PC-9 (cell line): ENCODE measurements around the gene DNAH11. TPM values are rescaled to one million over a fixed set of nuclear protein-coding genes. Genes with fewer than 3 reads are reported as not detected.

ENCODE experiments used
- BruUV-seq: library from RNA; stranded (reverse); fragments of 400-500 nt; replicated peaks from 2 replicates; lab custom pipeline; 2021; lab: Mats Ljungman, UMichigan
- CTCF ChIA-PET: fragments of 300-600 bp; sonication (Branson Sonifier 250); formaldehyde crosslinking; loops from one replicate; lab custom pipeline; 2022; ENCODE audit warnings: antibody characterized with exemption; lab: Charles Lee
- POLR2A ChIA-PET: fragments of 300-600 bp; sonication (Branson Sonifier 250); formaldehyde crosslinking; loops from one replicate; lab custom pipeline; 2022; ENCODE audit warnings: antibody characterized with exemption; ENCODE audit not compliant: unreplicated experiment; lab: Charles Lee
- DNase-seq, 2 experiments: peaks; one replicate each; pipeline versions ENCODE4 v3.0.0 to v3.0.0-alpha.2; 2015 to 2022; ENCODE audit warnings: mixed read lengths in 1 of 2
- H2AFZ ChIP-seq: fragments of 200-600 bp; sonication (generic); 2 replicates; pipeline ENCODE4 v1.8.1; 2017; ENCODE audit warnings: antibody characterized with exemption
- H3F3A ChIP-seq: fragments of 200-600 bp; sonication (generic); 2 replicates; pipeline ENCODE4 v1.8.1; 2017; ENCODE audit warnings: antibody characterized with exemption, mild to moderate bottlenecking, low read depth; ENCODE audit not compliant: insufficient read depth
- H3K27ac ChIP-seq: fragments of 200-600 bp; sonication (generic); 2 replicates; pipeline ENCODE4 v1.6.1; 2016; ENCODE audit warnings: mixed run types
- H3K27me3 ChIP-seq: fragments of 200-600 bp; sonication (generic); 2 replicates; pipeline ENCODE4 v1.6.1; 2016; ENCODE audit warnings: low read depth, mixed run types; ENCODE audit not compliant: insufficient read depth
- H3K36me3 ChIP-seq: fragments of 200-600 bp; sonication (generic); 2 replicates; pipeline ENCODE4 v1.6.1; 2016; ENCODE audit warnings: low read depth, mixed run types
- H3K4me1 ChIP-seq: fragments of 200-600 bp; sonication (generic); replicated peaks from 2 replicates; pipeline ENCODE4 v1.6.1; 2016; ENCODE audit warnings: mixed run types; ENCODE audit not compliant: insufficient read depth
- H3K4me2 ChIP-seq: fragments of 200-600 bp; sonication (generic); 2 replicates; pipeline ENCODE4 v1.6.1; 2017; ENCODE audit warnings: mixed run types
- H3K4me3 ChIP-seq: fragments of 200-600 bp; sonication (generic); 2 replicates; pipeline ENCODE4 v1.6.1; 2016; ENCODE audit warnings: mixed run types
- H3K79me2 ChIP-seq: fragments of 200-600 bp; sonication (generic); 2 replicates; pipeline ENCODE4 v1.6.1; 2017; ENCODE audit warnings: low read depth, mixed run types
- H3K9me2 ChIP-seq: fragments of 200-600 bp; sonication (generic); 2 replicates; pipeline ENCODE4 v1.8.1; 2017; ENCODE audit warnings: mild to moderate bottlenecking; ENCODE audit not compliant: insufficient read depth
- H3K9me3 ChIP-seq: fragments of 200-600 bp; sonication (generic); 2 replicates; pipeline ENCODE4 v1.8.1; 2016; ENCODE audit warnings: low read depth; ENCODE audit not compliant: insufficient read depth
- H4K20me1 ChIP-seq: fragments of 200-600 bp; sonication (generic); 2 replicates; pipeline ENCODE4 v1.8.1; 2017; ENCODE audit not compliant: insufficient read depth
- EZH2 ChIP-seq: fragments of 200-600 bp; sonication (generic); IDR thresholded peaks from 2 replicates; pipeline ENCODE4 v1.8.0; 2017; ENCODE audit warnings: antibody characterized with exemption, low read depth
- intact Hi-C: fragments of 100-400 bp; cut with micrococcal nuclease; formaldehyde crosslinking; loops from one replicate; pipeline ENCODE4 v1.10.0; 2022; ENCODE audit not compliant: unreplicated experiment
- total RNA-seq: library from RNA; stranded (reverse); gene quantifications from 2 replicates; pipeline ENCODE4 v1.2.3, GENCODE V29; 2021
- TF ChIP-seq, protein P1 (sequence below): fragments of 200-600 bp; sonication (generic); conservative IDR thresholded peaks from 2 replicates; pipeline ENCODE4 v1.6.1; 2017; ENCODE audit warnings: mixed run types, antibody characterized with exemption, mild to moderate bottlenecking, moderate library complexity

DNAH11 gene
- total RNA-seq, 1 experiment from 2014 or later, result not detected

GRCh38 chr7:21911341-21911875 is 368.6 kb downstream of the DNAH11 start:
- ChIA-PET POLR2A (interaction anchor here (0.6 kb wide), 1 partner anchor 14 kb away, joined by 3 read pairs; no protein-coding TSS in a partner anchor), CTCF (no interaction called here)
- Histone ChIP-seq H3K4me1 (no peaks in the 10 kb centered on the region), H3K9me2 (no peaks in the 10 kb centered on the region), H4K20me1 (no peaks in the 10 kb centered on the region; the same call in 1 of the 2 replicates), H3K27me3 (no peaks in the 10 kb centered on the region), H2AFZ (no peak overlapping the region), H3K27ac (no peak overlapping the region), H3K9me3 (no peaks in the 10 kb centered on the region), H3F3A (no peaks in the 10 kb centered on the region), H3K4me2 (no peak overlapping the region), H3K36me3 (peaks cover 27% of the 10 kb centered on the region), H3K4me3 (no peak overlapping the region), H3K79me2 (no peaks in the 10 kb centered on the region)
- intact Hi-C loops, result no loop called here
- no TSS peak for BruUV-seq
- TF ChIP-seq, protein P1, sequence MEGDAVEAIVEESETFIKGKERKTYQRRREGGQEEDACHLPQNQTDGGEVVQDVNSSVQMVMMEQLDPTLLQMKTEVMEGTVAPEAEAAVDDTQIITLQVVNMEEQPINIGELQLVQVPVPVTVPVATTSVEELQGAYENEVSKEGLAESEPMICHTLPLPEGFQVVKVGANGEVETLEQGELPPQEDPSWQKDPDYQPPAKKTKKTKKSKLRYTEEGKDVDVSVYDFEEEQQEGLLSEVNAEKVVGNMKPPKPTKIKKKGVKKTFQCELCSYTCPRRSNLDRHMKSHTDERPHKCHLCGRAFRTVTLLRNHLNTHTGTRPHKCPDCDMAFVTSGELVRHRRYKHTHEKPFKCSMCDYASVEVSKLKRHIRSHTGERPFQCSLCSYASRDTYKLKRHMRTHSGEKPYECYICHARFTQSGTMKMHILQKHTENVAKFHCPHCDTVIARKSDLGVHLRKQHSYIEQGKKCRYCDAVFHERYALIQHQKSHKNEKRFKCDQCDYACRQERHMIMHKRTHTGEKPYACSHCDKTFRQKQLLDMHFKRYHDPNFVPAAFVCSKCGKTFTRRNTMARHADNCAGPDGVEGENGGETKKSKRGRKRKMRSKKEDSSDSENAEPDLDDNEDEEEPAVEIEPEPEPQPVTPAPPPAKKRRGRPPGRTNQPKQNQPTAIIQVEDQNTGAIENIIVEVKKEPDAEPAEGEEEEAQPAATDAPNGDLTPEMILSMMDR, result no peak
- no peak for TF ChIP-seq EZH2
- DNase-seq, result no peak

GRCh38 chr7:21912305-21912704 is 369.5 kb downstream of the DNAH11 start:
- no TSS peak for BruUV-seq
- POLR2A ChIA-PET, result no interaction called here

DNA sequence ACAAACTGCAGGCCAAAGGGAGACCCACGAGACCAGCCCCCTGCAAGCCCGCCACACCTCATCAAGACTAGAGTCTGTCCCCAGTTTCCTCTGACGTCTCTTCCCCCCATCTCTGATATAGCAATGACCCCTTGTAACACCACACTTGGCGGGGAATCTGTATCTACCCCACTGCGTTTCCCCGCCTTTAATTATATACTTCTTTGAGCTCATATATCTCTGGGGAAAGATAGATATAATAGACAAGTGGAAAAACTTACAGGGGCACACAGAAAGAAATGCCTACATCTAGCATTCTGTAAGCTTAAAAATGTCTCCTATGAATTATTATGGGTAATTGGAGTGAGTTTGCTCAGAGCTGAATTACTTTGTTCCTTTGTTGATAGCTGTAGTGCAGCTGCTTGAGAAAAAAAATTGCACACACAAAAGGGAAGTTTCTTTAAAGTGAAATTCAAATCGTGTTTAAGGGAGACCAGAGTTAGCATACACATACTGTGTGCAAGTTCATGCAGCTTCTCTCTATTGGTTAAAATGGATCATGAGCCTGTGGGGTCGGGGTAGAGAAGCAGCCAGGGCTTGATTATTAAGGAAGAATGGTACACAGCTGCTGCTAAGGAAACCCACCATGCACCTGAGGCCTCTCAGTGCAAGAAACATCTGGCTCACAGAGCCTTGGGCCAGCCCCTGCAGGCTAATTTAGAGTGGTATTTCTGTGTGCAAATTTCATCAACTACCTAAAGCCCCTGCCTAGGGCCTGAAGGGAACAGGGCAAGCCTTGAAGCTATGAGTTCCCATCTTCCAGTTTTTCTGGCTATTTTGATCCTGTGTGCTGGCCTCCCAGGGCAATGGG is 370.3 kb downstream of the DNAH11 start:
- Histone ChIP-seq H3K4me1 (no peaks in the 10 kb centered on the region), H3K27ac (no peak overlapping the region), H3K9me3 (no peaks in the 10 kb centered on the region), H3F3A (no peaks in the 10 kb centered on the region), H3K27me3 (no peaks in the 10 kb centered on the region), H3K4me3 (no peak overlapping the region), H3K79me2 (peaks cover 1% of the 10 kb centered on the region; the same call in 1 of the 2 replicates), H3K4me2 (no peak overlapping the region), H3K9me2 (no peaks in the 10 kb centered on the region), H3K36me3 (peaks cover 18% of the 10 kb centered on the region; the same call in 1 of the 2 replicates), H2AFZ (no peak overlapping the region), H4K20me1 (peaks cover 12% of the 10 kb centered on the region)
- TF ChIP-seq EZH2, result no peak
- TF ChIP-seq, protein P1, result no peak
- BruUV-seq, result no TSS peak
- no peak for DNase-seq
- CTCF ChIA-PET, result no interaction called here
- intact Hi-C loops, result no loop called here
- POLR2A ChIA-PET, result no interaction called here

More at GRCh38 chr7:21912305-21912704, 369.5 kb downstream of the DNAH11 start:
- CTCF ChIA-PET, result no interaction called here
- intact Hi-C loops, result no loop called here
- H4K20me1 ChIP-seq, result peaks cover 6% of the 10 kb centered on the region
- H3K4me2 ChIP-seq, result no peak overlapping the region
- no peak for DNase-seq
- H3K4me3 ChIP-seq, result no peak overlapping the region
- H3K79me2 ChIP-seq, result no peaks in the 10 kb centered on the region
- no peaks in the 10 kb centered on the region for H3F3A ChIP-seq
- H3K27ac ChIP-seq, result no peak overlapping the region
- H2AFZ ChIP-seq, result no peak overlapping the region
- H3K36me3 ChIP-seq, result peaks cover 20% of the 10 kb centered on the region
- no peaks in the 10 kb centered on the region for H3K9me3 ChIP-seq
- no peaks in the 10 kb centered on the region for H3K4me1 ChIP-seq
- TF ChIP-seq EZH2, result no peak
- TF ChIP-seq, protein P1, result no peak
- no peaks in the 10 kb centered on the region for H3K9me2 ChIP-seq
- no peaks in the 10 kb centered on the region for H3K27me3 ChIP-seq
